HG03558 (cell line): Measurements from ENCODE around the gene RHBG.
"Not testable (repeated sequence)": the region's sequence is repeated elsewhere in the genome, so short reads cannot be mapped to it uniquely, and the experiment has no call there.

ENCODE experiments used
- ATAC-seq: cut with Tn5 transposase; IDR thresholded peaks from one replicate; pipeline ENCODE4 v1.9.1; 2021; ENCODE audit warnings: moderate number of reproducible peaks; ENCODE audit not compliant: unreplicated experiment; ENCODE audit errors: extremely low read depth

The RHBG gene, protein sequence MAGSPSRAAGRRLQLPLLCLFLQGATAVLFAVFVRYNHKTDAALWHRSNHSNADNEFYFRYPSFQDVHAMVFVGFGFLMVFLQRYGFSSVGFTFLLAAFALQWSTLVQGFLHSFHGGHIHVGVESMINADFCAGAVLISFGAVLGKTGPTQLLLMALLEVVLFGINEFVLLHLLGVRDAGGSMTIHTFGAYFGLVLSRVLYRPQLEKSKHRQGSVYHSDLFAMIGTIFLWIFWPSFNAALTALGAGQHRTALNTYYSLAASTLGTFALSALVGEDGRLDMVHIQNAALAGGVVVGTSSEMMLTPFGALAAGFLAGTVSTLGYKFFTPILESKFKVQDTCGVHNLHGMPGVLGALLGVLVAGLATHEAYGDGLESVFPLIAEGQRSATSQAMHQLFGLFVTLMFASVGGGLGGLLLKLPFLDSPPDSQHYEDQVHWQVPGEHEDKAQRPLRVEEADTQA

GRCh38 chr1:156368889-156369684, at the start of gene RHBG:
RHBG (plus strand) TSS chr1:156369211; CDS start chr1:156369250, 39 bp downstream.
- no peak for ATAC-seq

DNA sequence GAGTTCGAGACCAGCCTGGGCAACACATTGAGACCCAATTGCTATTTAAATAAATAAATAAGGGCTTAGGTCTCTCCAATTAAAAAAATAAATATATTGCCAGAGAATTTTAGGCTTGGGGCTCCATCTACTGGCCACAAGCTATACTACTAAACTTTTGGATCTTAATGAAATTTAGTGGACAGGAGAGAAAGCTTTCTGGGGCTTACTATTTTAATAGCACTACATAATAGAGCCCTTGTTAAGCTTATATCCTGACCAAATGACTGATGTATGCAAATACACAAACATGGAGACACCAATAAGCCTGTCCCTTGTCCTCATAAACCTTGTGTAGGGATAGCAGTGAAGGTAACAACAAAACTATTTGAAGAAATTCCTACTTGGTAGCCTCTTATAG, 49.3 kb upstream of the RHBG start:
- ATAC-seq, result no peak

GRCh38 chr1:156320560-156320959, 48.5 kb upstream of the RHBG start:
- ATAC-seq, result no peak

DNA sequence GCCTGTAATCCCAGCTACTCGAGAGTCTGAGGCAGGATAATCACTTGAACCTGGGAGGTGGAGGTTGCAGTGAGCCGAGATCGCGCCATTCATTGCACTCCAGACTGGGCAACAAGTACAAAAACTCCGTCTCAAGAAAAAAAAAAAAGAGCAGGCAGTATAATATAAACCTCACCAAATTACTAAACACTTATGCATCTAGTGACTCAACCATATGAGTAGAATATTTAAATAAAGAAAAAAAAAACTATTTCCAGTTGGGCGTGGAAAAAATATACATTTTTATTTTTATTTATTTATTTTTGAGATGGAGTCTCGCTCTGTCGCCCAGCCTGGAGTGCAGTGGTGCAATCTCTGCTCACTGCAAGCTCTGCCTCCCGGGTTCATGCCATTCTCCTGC, 45.8 kb upstream of the RHBG start:
- not testable (repeated sequence) for ATAC-seq

DNA sequence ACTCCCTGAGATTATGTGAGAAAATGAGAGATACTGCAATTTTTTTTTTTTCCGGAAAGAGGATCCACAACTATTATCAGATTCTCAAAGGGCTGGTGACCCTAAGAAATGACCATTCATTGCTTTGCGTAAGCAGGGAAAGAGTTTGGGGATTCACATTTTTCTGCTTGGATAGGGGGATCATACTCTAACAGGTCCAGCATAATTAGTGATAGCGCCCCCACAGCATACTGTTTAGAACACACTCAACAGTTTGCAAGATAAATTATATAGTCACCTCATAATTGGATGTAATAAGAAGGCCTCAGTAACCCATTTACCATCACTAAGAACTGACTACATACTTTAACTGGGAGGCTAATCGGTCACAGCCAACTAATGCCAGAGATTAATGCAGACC, 32.8 kb upstream of the RHBG start:
- no peak for ATAC-seq

GRCh38 chr1:156337052-156337887, 31.7 kb upstream of the RHBG start:
- no peak for ATAC-seq

DNA sequence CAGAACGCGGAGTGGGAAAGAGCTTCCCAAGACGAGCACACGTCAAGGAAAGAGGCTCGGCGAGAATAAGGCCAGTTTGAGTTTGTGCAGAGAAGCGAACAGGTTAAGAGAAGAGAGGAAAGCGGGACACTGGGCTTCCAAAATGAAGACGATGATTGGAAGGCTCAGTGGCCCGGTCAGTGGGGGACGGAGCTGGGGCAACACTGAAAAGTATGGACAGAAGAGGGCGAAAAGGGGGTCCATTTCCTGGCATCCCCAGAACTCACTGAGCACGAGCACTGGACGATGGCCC, 31.2 kb upstream of the RHBG start:
- ATAC-seq, result no peak

GRCh38 chr1:156338180-156338976, 30.6 kb upstream of the RHBG start, which contains the start of the genes CCT3 and TSACC:
CCT3 (minus strand) TSS chr1:156338292; CDS start chr1:156338184, 108 bp downstream.
TSACC (plus strand) TSS chr1:156338526; CDS start chr1:156339758, 1,232 bp downstream.
- peak; percentile 81 for ATAC-seq

- ATAC-seq, result no peak
These were observed 26.6 kb upstream of the RHBG start for GRCh38 chr1:156342166-156342955.

DNA sequence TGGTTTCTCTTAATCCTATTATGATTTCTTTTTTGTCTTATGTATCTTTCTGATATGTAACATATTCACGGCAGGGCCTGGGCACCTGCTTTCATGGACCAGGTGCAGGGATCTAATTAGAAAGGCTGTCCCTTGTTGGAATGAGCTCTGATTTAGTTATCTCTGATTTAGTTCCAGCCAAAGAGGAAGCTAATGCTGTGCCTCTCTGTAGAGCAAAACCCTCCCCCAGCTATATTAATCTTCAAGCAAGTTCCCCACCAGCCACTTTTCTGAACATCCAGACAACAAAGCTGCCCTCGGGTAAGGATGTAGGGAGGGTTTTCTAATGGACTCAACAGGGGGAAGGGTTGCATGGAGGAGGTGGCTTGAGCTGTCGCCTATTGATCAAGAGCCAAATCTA, 24.6 kb upstream of the RHBG start:
- ATAC-seq, result no peak

DNA sequence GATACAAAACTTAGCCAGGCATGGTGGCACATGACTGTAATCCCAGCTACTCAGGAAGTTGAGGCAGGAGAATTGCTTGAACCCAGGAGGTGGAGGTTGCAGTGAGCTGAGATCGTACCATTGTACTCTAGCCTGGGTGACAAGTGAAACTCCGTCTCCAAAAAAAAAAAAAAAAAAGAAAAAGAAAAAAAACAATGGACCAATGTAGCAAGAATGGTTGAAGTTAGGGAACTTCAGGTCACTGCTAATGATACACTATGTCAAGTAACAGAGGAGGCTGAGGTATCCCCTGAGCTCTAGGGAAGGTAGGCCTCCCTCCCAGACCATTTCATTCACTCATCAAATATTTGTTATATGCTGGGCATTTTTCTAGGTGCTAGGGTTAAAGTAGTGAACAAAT, 23.0 kb upstream of the RHBG start:
- ATAC-seq, result not testable (repeated sequence)

DNA sequence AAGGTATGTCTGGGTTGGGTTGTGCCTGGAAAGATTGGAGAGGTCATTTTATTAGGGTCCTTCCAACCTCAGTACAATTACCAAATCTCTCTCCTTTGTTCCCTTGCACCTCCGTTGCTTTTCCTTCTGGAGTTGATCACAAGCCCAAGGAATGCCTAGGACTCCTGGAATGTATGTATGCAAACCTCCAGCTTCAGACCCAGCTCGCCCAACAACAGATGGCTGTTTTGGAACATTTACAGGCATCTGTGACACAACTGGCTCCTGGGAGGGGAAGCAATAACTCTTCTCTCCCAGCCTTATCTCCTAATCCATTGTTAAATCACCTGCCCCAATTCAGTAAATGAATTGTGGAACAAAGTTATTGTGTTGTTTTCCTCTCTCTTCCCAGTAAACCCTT, 22.4 kb upstream of the RHBG start:
- ATAC-seq, result no peak

- no peak for ATAC-seq
These were observed 21.7 kb upstream of the RHBG start for GRCh38 chr1:156347331-156347730.

DNA sequence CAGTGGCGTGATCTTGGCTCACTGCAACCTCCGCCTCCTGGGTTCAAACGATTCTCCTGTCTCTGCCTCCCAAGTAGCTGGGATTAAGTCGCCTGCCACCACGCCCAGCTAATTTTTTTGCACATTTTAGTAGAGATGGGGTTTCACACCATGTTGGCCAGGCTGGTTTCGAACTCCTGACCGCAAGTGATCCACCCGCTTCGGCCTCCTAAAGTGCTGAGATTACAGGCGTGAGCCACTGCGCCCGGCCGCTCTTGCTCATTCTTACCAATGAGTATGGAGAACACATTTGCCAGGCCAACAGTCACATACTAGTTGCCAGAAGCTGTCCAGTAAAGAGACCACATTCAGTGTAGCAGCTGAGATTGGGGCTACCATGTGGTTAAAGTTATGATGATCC, 16.5 kb upstream of the RHBG start:
- ATAC-seq, result not testable (repeated sequence)

- no peak for ATAC-seq
These were observed 12.6 kb upstream of the RHBG start for GRCh38 chr1:156356262-156356874.

DNA sequence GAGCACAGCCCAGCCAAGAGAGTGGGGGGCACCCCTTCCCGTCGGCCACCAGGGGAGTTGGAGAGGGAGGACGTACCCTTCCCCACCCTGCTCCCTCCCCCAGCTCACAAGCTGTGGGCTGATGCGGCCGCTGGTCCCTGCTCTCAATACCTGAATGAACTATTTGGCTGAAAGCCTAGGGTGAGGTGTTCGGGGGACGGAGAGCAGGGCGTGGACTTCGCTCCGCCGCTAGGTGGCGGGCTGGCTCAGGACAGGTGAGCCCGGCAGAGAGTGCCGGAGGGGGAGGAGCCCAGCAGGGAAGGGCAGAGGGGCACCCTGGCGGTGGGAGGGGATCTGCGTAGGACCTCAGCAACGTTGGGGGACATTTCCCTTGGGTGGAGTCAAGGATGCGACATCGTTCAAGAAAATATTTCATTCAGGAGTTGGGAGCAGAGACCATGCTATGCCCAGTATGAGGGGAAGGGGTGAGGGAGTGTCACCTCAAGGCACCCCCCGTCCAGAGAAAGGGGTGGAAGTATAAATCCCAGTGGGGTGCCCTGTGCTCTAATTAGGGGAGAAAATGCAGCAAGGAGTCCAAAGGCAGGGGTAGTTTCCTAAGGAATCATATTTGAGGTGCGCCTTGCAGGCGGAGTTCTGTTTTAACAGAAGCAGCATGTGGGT, 12.0 kb upstream of the RHBG start:
- ATAC-seq, result no peak

- ATAC-seq, result no peak
These were observed 11.0 kb upstream of the RHBG start for GRCh38 chr1:156357977-156358376.

DNA sequence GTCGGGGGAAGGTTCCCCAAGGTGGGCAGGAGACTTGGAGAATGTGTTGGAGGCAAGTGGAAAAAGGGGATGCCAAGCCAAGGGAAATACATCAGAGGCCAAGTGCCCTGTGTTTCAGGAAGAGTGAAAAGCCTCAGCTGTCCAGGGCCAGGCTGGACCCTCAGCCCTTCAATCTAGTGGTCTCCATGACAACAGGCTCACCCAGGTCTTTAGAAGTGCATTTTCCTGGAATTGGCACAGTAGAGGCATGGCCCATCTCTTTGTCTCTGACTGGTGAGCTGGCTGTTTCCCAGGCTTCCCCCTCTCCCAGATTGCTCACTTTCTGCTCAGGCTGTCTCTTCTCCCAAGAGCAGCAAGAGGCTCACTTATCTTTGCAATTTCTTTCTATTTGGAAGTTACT, 10.4 kb upstream of the RHBG start:
- ATAC-seq, result no peak
